OCI-LY3 (cell line): Measurements from ENCODE around the gene CTNNB1.

ENCODE experiments used
- H2AFZ ChIP-seq: fragments of 200-600, 300-600 bp; shearing (Covaris generic); 2 replicates; pipeline ENCODE4 v1.6.0; 2014; ENCODE audit warnings: antibody characterized with exemption, low read depth, low read length
- H3K27ac ChIP-seq: fragments of 200-600, 300-600 bp; sonication (generic); 2 replicates; pipeline ENCODE4 v1.5.1; 2014; ENCODE audit warnings: mild to moderate bottlenecking, low read length, moderate library complexity, mixed read lengths
- H3K27me3 ChIP-seq: fragments of 200-600, 300-600 bp; sonication (generic); 2 replicates; pipeline ENCODE4 v1.6.1; 2014; ENCODE audit warnings: low read depth, low read length, mixed read lengths
- H3K36me3 ChIP-seq: fragments of 200-600, 300-600 bp; sonication (generic); replicated peaks from 2 replicates; pipeline ENCODE3; 2014; ENCODE audit warnings: low read depth, low read length, mixed read lengths
- H3K4me1 ChIP-seq: fragments of 300-600, 200-600 bp; sonication (generic); 2 replicates; pipeline ENCODE4 v1.6.1; 2014; ENCODE audit warnings: low read length, mixed read lengths
- H3K4me2 ChIP-seq: fragments of 200-600, 300-600 bp; sonication (generic); 2 replicates; pipeline ENCODE4 v1.6.1; 2014; ENCODE audit warnings: low read length, mixed read lengths
- H3K4me3 ChIP-seq: fragments of 300-600, 200-600 bp; sonication (generic); 2 replicates; pipeline ENCODE4 v1.5.1; 2014; ENCODE audit warnings: antibody characterized with exemption, mild to moderate bottlenecking, low read length, moderate library complexity
- H3K79me2 ChIP-seq: fragments of 300-600, 200-600 bp; shearing (Covaris generic); 2 replicates; pipeline ENCODE4 v1.6.1; 2014; ENCODE audit warnings: mild to moderate bottlenecking, low read length, mixed read lengths
- H3K9ac ChIP-seq: fragments of 300-600, 200-600 bp; shearing (Covaris generic); 2 replicates; pipeline ENCODE4 v1.6.0; 2014; ENCODE audit warnings: mild to moderate bottlenecking, low read length, moderate library complexity
- H3K9me3 ChIP-seq: fragments of 200-600, 300-600 bp; shearing (Covaris generic); 2 replicates; pipeline ENCODE4 v1.6.1; 2014; ENCODE audit warnings: low read length, mixed read lengths; ENCODE audit not compliant: insufficient read depth
- H4K20me1 ChIP-seq: fragments of 200-600, 300-600 bp; sonication (generic); 2 replicates; pipeline ENCODE4 v1.6.1; 2016; ENCODE audit warnings: low read length, mixed read lengths; ENCODE audit not compliant: insufficient read depth
- EZH2phosphoT487 ChIP-seq: fragments of 200-600 bp; shearing (Covaris generic); IDR thresholded peaks from 2 replicates; pipeline ENCODE4 v1.6.1; 2018; ENCODE audit warnings: antibody characterized with exemption, mixed run types, low read depth
- TF ChIP-seq, protein P1 (sequence below): fragments of 200-600, 300-600 bp; sonication (generic); IDR thresholded peaks from 2 replicates; pipeline ENCODE4 v1.5.1; 2014; ENCODE audit warnings: antibody characterized with exemption, low read length, low read depth

CTNNB1 gene

DNA sequence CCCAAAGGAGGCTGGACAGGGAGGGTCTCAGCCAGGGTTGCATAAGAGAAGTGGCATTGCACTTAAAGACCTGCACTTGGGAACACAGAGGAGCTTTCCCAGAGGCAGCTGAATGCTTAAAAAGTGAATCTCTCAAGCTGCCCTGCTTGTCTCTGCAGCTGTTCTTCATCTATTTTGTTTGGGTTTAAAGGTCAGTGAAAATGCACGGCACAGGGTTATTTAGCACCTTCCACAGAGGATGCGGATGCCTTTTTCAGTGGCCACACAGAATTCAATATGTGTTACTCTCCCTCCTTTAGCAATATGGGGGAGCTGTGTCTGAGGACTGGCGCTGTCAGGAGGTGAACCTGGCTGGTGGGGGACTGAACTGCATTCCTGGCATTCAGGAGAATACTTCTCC is 22.7 kb upstream of the CTNNB1 start:
- H3K9ac ChIP-seq = no peak overlapping the region
- no peak overlapping the region for H3K27ac ChIP-seq
- H3K36me3 ChIP-seq = no peaks in the 10 kb centered on the region
- no peak for TF ChIP-seq EZH2phosphoT487
- TF ChIP-seq, protein P1, sequence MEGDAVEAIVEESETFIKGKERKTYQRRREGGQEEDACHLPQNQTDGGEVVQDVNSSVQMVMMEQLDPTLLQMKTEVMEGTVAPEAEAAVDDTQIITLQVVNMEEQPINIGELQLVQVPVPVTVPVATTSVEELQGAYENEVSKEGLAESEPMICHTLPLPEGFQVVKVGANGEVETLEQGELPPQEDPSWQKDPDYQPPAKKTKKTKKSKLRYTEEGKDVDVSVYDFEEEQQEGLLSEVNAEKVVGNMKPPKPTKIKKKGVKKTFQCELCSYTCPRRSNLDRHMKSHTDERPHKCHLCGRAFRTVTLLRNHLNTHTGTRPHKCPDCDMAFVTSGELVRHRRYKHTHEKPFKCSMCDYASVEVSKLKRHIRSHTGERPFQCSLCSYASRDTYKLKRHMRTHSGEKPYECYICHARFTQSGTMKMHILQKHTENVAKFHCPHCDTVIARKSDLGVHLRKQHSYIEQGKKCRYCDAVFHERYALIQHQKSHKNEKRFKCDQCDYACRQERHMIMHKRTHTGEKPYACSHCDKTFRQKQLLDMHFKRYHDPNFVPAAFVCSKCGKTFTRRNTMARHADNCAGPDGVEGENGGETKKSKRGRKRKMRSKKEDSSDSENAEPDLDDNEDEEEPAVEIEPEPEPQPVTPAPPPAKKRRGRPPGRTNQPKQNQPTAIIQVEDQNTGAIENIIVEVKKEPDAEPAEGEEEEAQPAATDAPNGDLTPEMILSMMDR = no peak
- no peak overlapping the region for H3K4me3 ChIP-seq
- no peaks in the 10 kb centered on the region for H3K4me1 ChIP-seq
- H3K4me2 ChIP-seq = no peak overlapping the region
- H3K9me3 ChIP-seq = no peaks in the 10 kb centered on the region
- no peak overlapping the region for H2AFZ ChIP-seq
- H3K27me3 ChIP-seq = peaks cover 41% of the 10 kb centered on the region
- H4K20me1 ChIP-seq = no peaks in the 10 kb centered on the region
- H3K79me2 ChIP-seq = no peaks in the 10 kb centered on the region

DNA sequence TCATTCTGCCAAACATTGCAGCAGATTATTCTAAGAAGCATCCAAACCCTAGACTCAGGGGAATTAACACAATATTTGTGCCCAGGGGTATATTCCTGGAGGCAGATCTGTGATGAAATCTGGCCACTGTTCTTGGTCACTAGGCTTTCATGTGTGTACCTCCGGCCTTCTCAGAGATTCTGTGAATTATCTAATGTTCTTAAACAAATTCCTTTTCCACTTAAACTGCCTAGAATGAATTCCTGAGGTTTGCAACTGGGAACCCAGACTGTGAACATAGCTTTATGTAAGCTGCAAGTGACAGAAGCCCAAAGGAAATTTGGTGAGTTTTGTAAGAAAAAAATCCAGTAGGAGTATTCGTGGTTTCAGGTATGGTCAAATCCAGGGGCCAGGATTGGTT is 20.7 kb upstream of the CTNNB1 start:
- no peak overlapping the region for H3K4me3 ChIP-seq
- H3K9me3 ChIP-seq = no peaks in the 10 kb centered on the region
- no peak overlapping the region for H3K9ac ChIP-seq
- H3K27me3 ChIP-seq = peaks cover 41% of the 10 kb centered on the region
- no peak overlapping the region for H3K4me2 ChIP-seq
- H4K20me1 ChIP-seq = no peaks in the 10 kb centered on the region
- no peaks in the 10 kb centered on the region for H3K36me3 ChIP-seq
- H2AFZ ChIP-seq = no peak overlapping the region
- H3K79me2 ChIP-seq = no peaks in the 10 kb centered on the region
- H3K27ac ChIP-seq = no peak overlapping the region
- no peak for TF ChIP-seq EZH2phosphoT487
- TF ChIP-seq, protein P1 = no peak
- no peaks in the 10 kb centered on the region for H3K4me1 ChIP-seq

DNA sequence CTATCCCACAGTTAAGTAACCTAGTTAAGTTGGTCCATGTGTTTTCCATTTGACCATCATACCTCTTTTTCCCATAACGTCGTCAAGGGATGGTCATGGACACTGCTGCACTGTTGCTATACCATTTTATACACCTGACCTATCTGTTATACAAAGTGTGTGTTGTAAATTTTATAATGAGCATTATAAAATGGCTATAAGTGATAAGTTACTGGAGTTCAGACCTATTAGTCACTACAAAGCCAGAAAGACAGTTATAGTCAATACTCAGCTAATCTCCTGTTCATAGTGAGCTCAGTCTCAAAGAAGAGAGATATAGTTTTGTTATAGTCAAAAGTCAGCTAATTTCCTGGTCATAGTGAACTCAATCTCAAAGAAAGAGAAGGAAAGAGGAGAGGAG is 18.9 kb upstream of the CTNNB1 start:
- Histone ChIP-seq H2AFZ (no peak overlapping the region), H4K20me1 (no peaks in the 10 kb centered on the region), H3K27ac (no peak overlapping the region), H3K79me2 (no peaks in the 10 kb centered on the region), H3K9me3 (no peaks in the 10 kb centered on the region), H3K9ac (no peak overlapping the region), H3K4me3 (no peak overlapping the region), H3K36me3 (no peaks in the 10 kb centered on the region), H3K27me3 (peaks cover 39% of the 10 kb centered on the region), H3K4me1 (no peaks in the 10 kb centered on the region), H3K4me2 (no peak overlapping the region)
- TF ChIP-seq, protein P1 = no peak
- TF ChIP-seq EZH2phosphoT487 = no peak

DNA sequence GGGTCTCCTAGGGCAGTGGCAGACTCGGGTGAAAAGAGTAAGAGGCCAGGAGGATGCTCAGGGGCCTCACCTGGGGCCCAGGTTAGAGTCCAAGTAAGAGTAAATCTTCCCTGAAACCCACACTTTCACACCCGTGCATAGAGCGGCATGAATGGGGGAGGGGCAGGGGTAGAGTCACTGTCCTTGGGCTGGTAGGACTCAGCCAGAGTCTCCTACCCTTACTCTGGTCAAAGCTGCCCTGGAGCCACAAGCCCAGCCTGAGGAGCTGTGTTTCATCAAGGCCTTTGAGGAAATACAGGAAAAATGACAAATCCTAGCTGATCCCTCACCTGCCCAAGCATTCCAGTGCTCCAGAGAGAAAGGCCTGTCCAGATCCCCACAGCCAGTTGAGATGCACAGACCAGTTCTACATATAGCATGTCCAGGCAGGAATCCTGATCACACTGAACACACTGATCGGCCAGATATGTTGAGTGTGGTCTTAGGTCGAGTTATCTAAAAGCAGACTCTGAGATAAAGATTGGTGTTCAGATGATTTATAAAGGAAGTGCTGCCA is 16.7 kb upstream of the CTNNB1 start:
- peaks cover 18% of the 10 kb centered on the region for H3K27me3 ChIP-seq
- H3K79me2 ChIP-seq = no peaks in the 10 kb centered on the region
- no peaks in the 10 kb centered on the region for H4K20me1 ChIP-seq
- no peaks in the 10 kb centered on the region for H3K9me3 ChIP-seq
- H3K36me3 ChIP-seq = no peaks in the 10 kb centered on the region
- H3K4me1 ChIP-seq = no peaks in the 10 kb centered on the region
- H3K9ac ChIP-seq = no peak overlapping the region
- no peak overlapping the region for H3K27ac ChIP-seq
- H3K4me3 ChIP-seq = no peak overlapping the region
- no peak for TF ChIP-seq EZH2phosphoT487
- TF ChIP-seq, protein P1 = no peak
- H2AFZ ChIP-seq = no peak overlapping the region
- no peak overlapping the region for H3K4me2 ChIP-seq
